Measurements from ENCODE around the gene VAV2. TPM values are rescaled to one million over a fixed set of nuclear protein-coding genes. Genes with fewer than 3 reads are reported as not detected.

VAV2 gene
- total and polyA plus RNA-seq, 12 donors: 2.9 to 7.1 (median 5.0) TPM

DNA sequence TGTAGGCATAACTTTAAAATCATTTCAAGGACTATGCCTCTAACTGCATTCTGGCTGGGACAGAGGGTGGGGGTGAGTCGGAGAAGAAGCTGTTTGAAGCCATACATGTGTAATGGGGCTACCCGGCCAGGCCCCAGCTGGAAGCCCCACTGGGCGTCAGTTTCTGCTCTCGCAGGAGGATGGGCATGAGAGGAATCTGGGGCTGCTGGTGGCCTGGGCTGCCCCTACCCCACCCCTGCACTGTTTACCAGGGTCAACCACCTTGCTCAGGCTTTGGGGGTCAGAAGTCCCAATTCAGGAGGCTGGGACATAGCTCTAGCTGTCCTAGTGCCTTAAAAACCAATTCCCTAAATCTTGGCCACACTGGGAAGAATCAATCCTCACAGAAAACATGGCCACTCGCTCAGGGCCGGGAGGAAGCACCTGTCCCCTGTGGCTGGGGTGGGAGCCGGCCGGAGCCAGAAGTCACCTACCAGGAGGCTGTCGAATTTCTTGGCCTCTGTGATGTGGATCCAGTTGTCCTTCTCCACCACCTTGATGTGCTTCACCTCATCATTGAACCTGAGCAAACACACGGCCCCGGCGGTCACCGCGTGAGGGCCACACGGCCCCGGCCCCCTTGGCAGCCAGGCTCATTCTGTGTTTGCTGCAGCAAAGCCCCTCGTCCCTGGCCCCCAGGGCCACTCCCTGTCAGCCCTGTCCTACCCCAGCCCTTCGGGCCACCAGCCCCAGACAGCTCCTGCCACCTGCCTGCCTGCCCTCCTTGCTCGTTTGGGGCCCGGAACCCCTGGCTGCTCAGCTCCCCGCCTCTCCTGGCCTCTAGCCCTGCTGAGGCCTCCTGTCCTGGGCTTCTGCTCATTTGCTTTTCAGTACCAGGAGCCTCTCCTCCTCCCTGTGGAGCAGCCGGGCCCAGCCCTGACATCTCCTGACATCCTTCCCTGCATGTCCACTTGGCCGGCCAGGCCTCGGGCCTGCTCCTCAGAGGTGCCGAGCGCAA is 220.3 kb downstream of the VAV2 start:
- TF ChIP-seq, protein P1, sequence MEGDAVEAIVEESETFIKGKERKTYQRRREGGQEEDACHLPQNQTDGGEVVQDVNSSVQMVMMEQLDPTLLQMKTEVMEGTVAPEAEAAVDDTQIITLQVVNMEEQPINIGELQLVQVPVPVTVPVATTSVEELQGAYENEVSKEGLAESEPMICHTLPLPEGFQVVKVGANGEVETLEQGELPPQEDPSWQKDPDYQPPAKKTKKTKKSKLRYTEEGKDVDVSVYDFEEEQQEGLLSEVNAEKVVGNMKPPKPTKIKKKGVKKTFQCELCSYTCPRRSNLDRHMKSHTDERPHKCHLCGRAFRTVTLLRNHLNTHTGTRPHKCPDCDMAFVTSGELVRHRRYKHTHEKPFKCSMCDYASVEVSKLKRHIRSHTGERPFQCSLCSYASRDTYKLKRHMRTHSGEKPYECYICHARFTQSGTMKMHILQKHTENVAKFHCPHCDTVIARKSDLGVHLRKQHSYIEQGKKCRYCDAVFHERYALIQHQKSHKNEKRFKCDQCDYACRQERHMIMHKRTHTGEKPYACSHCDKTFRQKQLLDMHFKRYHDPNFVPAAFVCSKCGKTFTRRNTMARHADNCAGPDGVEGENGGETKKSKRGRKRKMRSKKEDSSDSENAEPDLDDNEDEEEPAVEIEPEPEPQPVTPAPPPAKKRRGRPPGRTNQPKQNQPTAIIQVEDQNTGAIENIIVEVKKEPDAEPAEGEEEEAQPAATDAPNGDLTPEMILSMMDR (IDR thresholded peaks at IDR 0.05): no peak
- Histone ChIP-seq H3K9me3 (peaks cover 0 to 28% (median 10%) of the 10 kb centered on the region in 11 donors), H3K4me1 (peaks cover 0 to 6% (median 0%) of the 10 kb centered on the region in 9 donors), H3K4me3 (no peak overlapping the region), H3K27me3 (no peaks in the 10 kb centered on the region), H3K36me3 (peaks cover 0 to 79% (median 19%) of the 10 kb centered on the region in 9 donors), H3K27ac (no peak overlapping the region)
- intact Hi-C loops (cut with DNase I): no loop called here
- 93 to 94% methylated on average over 26 of the region's 26 CpGs for WGBS, 2 donors
- peak in 1 of 2 donors; percentile 2 for DNase-seq
- no peak for ATAC-seq

DNA sequence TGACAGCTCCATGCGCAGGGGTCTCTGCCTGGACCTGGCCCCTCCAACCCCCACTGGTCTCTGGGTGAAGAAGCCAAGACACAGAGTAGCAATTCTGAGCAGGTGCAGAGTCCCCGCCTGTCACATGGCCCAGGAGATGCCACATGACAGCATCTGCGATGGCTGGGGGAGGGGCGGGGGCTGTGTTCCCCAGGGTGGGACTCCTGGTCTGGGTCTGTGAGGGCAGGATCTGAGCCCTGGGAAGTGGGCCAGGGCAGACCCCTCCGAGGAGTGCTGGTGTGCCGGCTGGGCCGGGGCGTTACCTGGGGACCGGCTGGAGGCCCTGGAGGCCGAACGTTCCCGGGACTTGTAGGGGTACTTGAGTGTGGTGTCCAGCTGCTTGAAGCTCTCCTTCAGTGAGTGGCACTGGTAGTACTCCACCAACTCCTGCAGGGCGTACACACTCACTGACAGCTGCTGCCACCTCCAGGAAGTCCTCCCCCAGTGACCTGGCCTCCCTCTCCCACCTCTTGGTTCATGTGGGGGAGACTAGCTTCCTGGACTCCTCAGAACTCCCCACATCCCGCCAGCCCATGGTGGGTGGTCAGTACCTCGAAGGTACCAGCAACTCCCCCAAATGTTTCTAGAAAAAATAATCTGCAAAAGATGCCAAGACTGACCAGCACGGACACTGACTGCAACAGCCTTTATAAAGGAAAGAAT is 221.9 kb downstream of the VAV2 start:
- intact Hi-C loops (cut with DNase I): no loop called here
- Histone ChIP-seq H3K4me3 (no peak overlapping the region), H3K4me1 (no peaks in the 10 kb centered on the region), H3K27me3 (no peaks in the 10 kb centered on the region), H3K27ac (no peak overlapping the region), H3K36me3 (peaks cover 0 to 74% (median 19%) of the 10 kb centered on the region in 9 donors), H3K9me3 (peaks cover 0 to 36% (median 12%) of the 10 kb centered on the region in 11 donors)
- WGBS, 2 donors: 92 to 94% methylated on average over 16 of the region's 16 CpGs
- peak in 3 of 8 donors; percentile 7 to 23 (median 11) for ATAC-seq
- DNase-seq: peak in 1 of 2 donors; percentile 3
- TF ChIP-seq, protein P1 (IDR thresholded peaks at IDR 0.05): no peak

DNA sequence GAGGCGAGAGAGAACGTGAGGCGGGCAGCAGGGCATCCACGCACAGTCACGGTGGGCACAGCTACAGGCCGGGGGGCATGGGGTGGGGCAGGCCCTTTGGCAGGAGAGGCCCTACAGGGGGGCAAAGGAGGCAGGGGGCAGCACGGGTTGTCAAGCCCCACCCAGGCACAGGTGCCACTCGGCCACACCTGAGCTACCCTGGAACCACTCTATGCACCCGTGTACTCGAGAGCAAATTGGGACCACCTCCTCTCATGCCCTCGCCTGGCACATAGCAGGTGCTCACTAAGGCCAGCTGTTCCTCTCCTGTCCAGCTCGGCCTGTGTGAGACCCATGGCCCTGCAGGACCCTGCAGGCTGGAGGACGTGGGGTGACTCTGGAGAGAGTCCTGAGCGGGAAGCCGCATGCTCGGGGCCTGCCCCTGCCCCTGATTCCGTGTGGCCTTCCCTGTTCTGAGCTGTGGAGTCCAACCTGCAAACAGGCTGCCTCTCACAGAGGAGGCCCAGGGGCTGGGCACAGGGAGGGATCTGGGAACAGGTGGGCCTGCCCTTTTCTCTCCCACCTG is 222.5 kb downstream of the VAV2 start:
- DNase-seq: peak in 1 of 2 donors; percentile 3
- H3K36me3 ChIP-seq: peaks cover 0 to 68% (median 17%) of the 10 kb centered on the region in 9 donors
- WGBS, 2 donors: 92 to 94% methylated on average over 17 of the region's 17 CpGs

More for the DNA sequence above, 222.5 kb downstream of the VAV2 start:
- TF ChIP-seq, protein P1 (IDR thresholded peaks at IDR 0.05): no peak
- peaks cover 0 to 41% (median 13%) of the 10 kb centered on the region in 11 donors for H3K9me3 ChIP-seq
- H3K27ac ChIP-seq: no peak overlapping the region
- H3K4me1 ChIP-seq: no peaks in the 10 kb centered on the region
- ATAC-seq: peak in 5 of 8 donors; percentile 7 to 27 (median 12)
- H3K4me3 ChIP-seq: no peak overlapping the region
- H3K27me3 ChIP-seq: no peaks in the 10 kb centered on the region
- intact Hi-C loops (cut with DNase I): no loop called here
